Measurements from ENCODE around the gene TRAPPC3L. TPM values are rescaled to one million over a fixed set of nuclear protein-coding genes. Genes with fewer than 3 reads are reported as not detected.

The TRAPPC3L gene
- not detected for total RNA-seq

DNA sequence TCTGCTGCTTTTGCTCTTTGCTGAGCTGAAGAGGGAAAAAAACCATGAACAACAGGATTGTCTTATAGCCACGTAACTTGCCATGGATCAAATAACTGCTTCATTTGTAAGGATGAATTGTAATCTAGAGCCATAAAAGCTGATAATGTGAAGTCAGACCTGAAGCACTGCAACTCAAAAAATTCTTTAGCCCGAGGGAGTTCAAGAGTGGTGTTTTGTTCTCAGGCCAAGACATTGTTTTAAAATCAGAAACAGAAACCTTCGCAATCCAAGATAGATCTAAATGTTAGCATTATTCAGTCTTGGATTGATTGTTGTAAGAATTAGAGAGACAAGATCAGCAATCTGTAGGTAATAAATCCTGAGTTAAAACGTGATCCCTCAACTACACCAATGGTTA lies at the start of gene TRAPPC3L:
TSS of gene TRAPPC3L (minus strand) at position 34 of the 400 bp plus-strand sequence. CDS start 170 bp downstream, outside the sequence.
- ATAC-seq (no peak), DNase-seq (no peak)
- H3K36me3 ChIP-seq (replicated peaks in 1 of 2; ENCODE audit: insufficient read depth in 1 of 2, low read depth in 2 of 2) = no peaks in the 10 kb centered on the region
- no peaks in the 10 kb centered on the region for H3K27me3 ChIP-seq
- H3K4me1 ChIP-seq = no peaks in the 10 kb centered on the region
- intact Hi-C loops (cut with DNase I) = no loop called here
- WGBS, 2 donors = 50 to 54% methylated on average over 4 of the region's 4 CpGs
- H3K4me3 ChIP-seq = no peak within 1 kb of the TSS
- H3K9me3 ChIP-seq = no peaks in the 10 kb centered on the region
- no peak within 1 kb of the TSS for H3K27ac ChIP-seq
- TF ChIP-seq, protein P1, sequence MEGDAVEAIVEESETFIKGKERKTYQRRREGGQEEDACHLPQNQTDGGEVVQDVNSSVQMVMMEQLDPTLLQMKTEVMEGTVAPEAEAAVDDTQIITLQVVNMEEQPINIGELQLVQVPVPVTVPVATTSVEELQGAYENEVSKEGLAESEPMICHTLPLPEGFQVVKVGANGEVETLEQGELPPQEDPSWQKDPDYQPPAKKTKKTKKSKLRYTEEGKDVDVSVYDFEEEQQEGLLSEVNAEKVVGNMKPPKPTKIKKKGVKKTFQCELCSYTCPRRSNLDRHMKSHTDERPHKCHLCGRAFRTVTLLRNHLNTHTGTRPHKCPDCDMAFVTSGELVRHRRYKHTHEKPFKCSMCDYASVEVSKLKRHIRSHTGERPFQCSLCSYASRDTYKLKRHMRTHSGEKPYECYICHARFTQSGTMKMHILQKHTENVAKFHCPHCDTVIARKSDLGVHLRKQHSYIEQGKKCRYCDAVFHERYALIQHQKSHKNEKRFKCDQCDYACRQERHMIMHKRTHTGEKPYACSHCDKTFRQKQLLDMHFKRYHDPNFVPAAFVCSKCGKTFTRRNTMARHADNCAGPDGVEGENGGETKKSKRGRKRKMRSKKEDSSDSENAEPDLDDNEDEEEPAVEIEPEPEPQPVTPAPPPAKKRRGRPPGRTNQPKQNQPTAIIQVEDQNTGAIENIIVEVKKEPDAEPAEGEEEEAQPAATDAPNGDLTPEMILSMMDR (IDR thresholded peaks at IDR 0.05) = no peak
- TF ChIP-seq POLR2A (IDR thresholded peaks at IDR 0.05) = no peak

DNA sequence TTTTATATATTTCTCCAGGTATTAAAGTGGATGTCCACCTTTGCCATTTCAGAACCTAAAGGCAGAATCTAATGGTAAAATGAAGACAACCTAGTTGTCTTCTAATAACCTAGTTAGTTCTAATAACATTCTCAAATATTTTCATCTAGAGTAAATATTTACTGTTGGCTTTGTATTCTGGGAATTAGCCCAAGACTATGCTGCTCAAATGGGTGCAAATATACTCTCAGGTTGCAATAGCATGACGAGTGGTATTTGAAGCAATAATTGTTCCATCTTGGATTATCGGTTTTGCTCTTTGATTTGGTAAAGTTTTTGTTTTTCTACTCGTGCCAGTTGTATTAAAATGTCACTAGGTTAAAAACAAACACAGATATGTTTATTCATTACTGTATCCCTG lies 49.8 kb upstream of the TRAPPC3L start:
- H3K4me3 ChIP-seq = no peak overlapping the region
- no peak for TF ChIP-seq POLR2A (IDR thresholded peaks at IDR 0.05)
- TF ChIP-seq, protein P1 (IDR thresholded peaks at IDR 0.05) = no peak
- H3K9me3 ChIP-seq = no peaks in the 10 kb centered on the region
- 38 to 53% methylated on average over 3 of the region's 3 CpGs for WGBS, 2 donors
- peaks cover 8% of the 10 kb centered on the region for H3K4me1 ChIP-seq
- DNase-seq (no peak), ATAC-seq (no peak)
- H3K27ac ChIP-seq = no peak overlapping the region
- H3K36me3 ChIP-seq (replicated peaks in 1 of 2; ENCODE audit: insufficient read depth in 1 of 2, low read depth in 2 of 2) = peaks cover 15 to 22% of the 10 kb centered on the region in 2 donors
- no peaks in the 10 kb centered on the region for H3K27me3 ChIP-seq
- intact Hi-C loops (cut with DNase I) = no loop called here

DNA sequence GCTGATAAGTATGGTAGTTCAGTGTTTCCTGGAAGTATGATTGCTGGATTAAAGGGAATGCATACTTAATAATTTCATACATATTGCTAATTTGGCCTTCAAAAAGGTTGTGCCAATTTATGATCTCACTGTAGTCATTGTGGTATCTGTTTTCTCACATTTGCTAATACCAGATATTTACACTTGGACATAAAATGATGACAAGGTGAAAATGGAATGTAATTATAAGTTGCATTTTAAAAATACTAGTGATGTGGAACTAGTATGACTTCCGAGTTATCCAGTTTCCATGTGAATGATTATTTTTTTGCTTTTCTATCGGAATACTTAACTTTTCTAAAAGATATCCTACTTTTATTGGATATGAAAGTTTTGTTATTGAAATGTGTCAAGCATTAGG lies 41.3 kb upstream of the TRAPPC3L start:
- no peaks in the 10 kb centered on the region for H3K4me1 ChIP-seq
- ATAC-seq (no peak), DNase-seq (no peak)
- no peak overlapping the region for H3K4me3 ChIP-seq
- H3K27me3 ChIP-seq = no peaks in the 10 kb centered on the region
- H3K9me3 ChIP-seq = no peaks in the 10 kb centered on the region
- peaks cover 16 to 28% of the 10 kb centered on the region in 2 donors for H3K36me3 ChIP-seq (replicated peaks in 1 of 2; ENCODE audit: insufficient read depth in 1 of 2, low read depth in 2 of 2)
- H3K27ac ChIP-seq = no peak overlapping the region
- WGBS, 2 donors = 88 to 94% methylated on average over 2 of the region's 2 CpGs
- intact Hi-C loops (cut with DNase I) = no loop called here
- TF ChIP-seq, protein P1 (IDR thresholded peaks at IDR 0.05) = no peak
- no peak for TF ChIP-seq POLR2A (IDR thresholded peaks at IDR 0.05)

DNA sequence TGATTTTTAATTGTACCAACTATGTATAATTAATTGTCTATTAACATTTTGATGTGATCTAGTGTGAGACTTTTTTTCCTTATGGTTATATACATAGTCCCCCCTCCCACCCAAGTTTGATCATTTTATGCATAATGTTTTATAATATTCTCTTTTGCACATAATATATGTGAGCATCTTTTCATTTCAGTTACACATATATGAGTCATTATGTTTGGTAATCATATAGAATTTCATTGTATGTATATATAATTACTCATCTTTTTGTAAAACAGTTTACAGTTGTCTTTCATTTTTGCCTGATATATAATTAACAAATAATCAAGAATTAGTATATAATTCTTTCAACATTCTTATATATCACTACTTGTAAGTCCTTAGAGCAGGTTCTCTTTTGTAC lies 40.8 kb upstream of the TRAPPC3L start:
- peaks cover 11 to 24% of the 10 kb centered on the region in 2 donors for H3K36me3 ChIP-seq (replicated peaks in 1 of 2; ENCODE audit: insufficient read depth in 1 of 2, low read depth in 2 of 2)

DNA sequence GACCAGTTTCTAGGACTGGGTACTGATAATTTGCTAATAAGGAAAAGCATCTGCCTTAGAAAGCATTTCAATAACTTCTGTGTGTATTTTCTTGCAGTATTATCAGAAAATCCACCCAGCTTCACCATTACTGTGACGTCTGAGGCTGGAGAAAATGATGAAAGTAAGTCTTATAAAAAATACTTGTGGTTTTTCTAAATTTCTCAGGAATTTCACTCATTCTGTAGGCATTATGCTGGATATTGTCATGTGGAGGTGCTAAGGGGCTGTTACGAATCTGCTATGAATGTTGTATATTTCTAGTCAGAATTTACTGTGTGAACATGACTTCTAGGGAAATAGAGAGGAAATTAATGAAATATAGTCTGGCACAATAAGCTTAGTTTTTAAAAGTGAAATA lies 34.7 kb upstream of the TRAPPC3L start:
- H3K27me3 ChIP-seq = no peaks in the 10 kb centered on the region
- ATAC-seq (no peak), DNase-seq (no peak)
- H3K4me3 ChIP-seq = no peak overlapping the region
- H3K36me3 ChIP-seq (replicated peaks in 1 of 2; ENCODE audit: insufficient read depth in 1 of 2, low read depth in 2 of 2) = peaks cover 0 to 8% of the 10 kb centered on the region in 2 donors
- TF ChIP-seq, protein P1 (IDR thresholded peaks at IDR 0.05) = no peak
- no peak for TF ChIP-seq POLR2A (IDR thresholded peaks at IDR 0.05)
- no peak overlapping the region for H3K27ac ChIP-seq
- H3K4me1 ChIP-seq = peaks cover 10% of the 10 kb centered on the region
- no peaks in the 10 kb centered on the region for H3K9me3 ChIP-seq
- intact Hi-C loops (cut with DNase I) = no loop called here
- WGBS, 2 donors = 74 to 82% methylated on average over 2 of the region's 2 CpGs

More for the DNA sequence above, 40.8 kb upstream of the TRAPPC3L start:
- intact Hi-C loops (cut with DNase I) = no loop called here
- TF ChIP-seq POLR2A (IDR thresholded peaks at IDR 0.05) = no peak
- TF ChIP-seq, protein P1 (IDR thresholded peaks at IDR 0.05) = no peak
- no peaks in the 10 kb centered on the region for H3K9me3 ChIP-seq
- no peak for DNase-seq
- no peak overlapping the region for H3K4me3 ChIP-seq
- H3K27ac ChIP-seq = no peak overlapping the region
- H3K4me1 ChIP-seq = no peaks in the 10 kb centered on the region
- no peak for ATAC-seq
- H3K27me3 ChIP-seq = no peaks in the 10 kb centered on the region

Measured in body of pancreas (tissue), 4 donors.